Endothelial cell of umbilical vein (primary cell): ENCODE measurements around the gene PDLIM5. TPM values are rescaled to one million over a fixed set of nuclear protein-coding genes. Genes with fewer than 3 reads are reported as not detected.

Source experiments
- BruUV-seq: library from RNA; stranded (reverse); fragments of 400-500 nt; replicated peaks from 2 replicates; lab custom pipeline; 2021; lab: Mats Ljungman, UMichigan
- CTCF ChIA-PET: fragments of 300-600, 350-600 bp; sonication (Branson Sonifier 250); formaldehyde crosslinking; loops from one replicate; lab custom pipeline; 2021; ENCODE audit warnings: antibody characterized with exemption, inconsistent platforms; lab: Charles Lee
- POLR2A ChIA-PET: fragments of 300-600, 350-600 bp; sonication (Branson Sonifier 250); formaldehyde crosslinking; loops from one replicate; lab custom pipeline; 2021; ENCODE audit warnings: antibody characterized with exemption, inconsistent platforms; lab: Charles Lee
- DNase-seq: peaks from one replicate; pipeline ENCODE4 v3.0.0-alpha.2; 2011; ENCODE audit warnings: low read depth, low spot score
- FAIRE-seq: peaks from 2 replicates; lab custom pipeline; 2011; peaks lifted over from hg19 to GRCh38; lab: Jason Lieb, UNC
- H2AFZ ChIP-seq: 2 replicates; pipeline ENCODE4 v1.6.0; 2012; ENCODE audit warnings: low read depth, low read length, control low read depth, inconsistent platforms
- H3K27ac ChIP-seq: 2 replicates; pipeline ENCODE4 v1.5.1; 2011; ENCODE audit warnings: low read depth, mild to moderate bottlenecking, control low read depth, low read length, moderate library complexity; ENCODE audit not compliant: insufficient read depth
- H3K27me3 ChIP-seq, 2 experiments: 2 replicates each; pipeline versions ENCODE4 v1.6.0 to v1.6.1; 2011; ENCODE audit warnings: low read length in 2 of 2, mixed read lengths in 1 of 2; ENCODE audit not compliant: control insufficient read depth in 2 of 2, insufficient read depth in 2 of 2
- H3K36me3 ChIP-seq, 2 experiments: 2 replicates in 1 of 2; 3 replicates in 1 of 2; pipeline ENCODE4 v1.5.1; 2011; ENCODE audit warnings: low read length in 2 of 2, mild to moderate bottlenecking in 1 of 2, moderate library complexity in 1 of 2; ENCODE audit not compliant: control insufficient read depth in 2 of 2, insufficient read depth in 2 of 2; ENCODE audit errors: extremely low read depth in 1 of 2
- H3K4me1 ChIP-seq: 3 replicates; pipeline ENCODE4 v1.5.1; 2011; ENCODE audit warnings: mild to moderate bottlenecking, low read length; ENCODE audit not compliant: control insufficient read depth, insufficient read depth; ENCODE audit errors: extremely low read depth
- H3K4me2 ChIP-seq: 2 replicates; pipeline ENCODE4 v1.6.1; 2011; ENCODE audit warnings: low read length, control low read depth, mixed read lengths; ENCODE audit not compliant: insufficient read depth
- H3K4me3 ChIP-seq, 3 experiments: fragments of 200-600 bp in 1 of 3; sonication (generic), shearing (Covaris generic) in 1 of 3; replicated peaks in 1 of 3; 2 replicates each; pipeline ENCODE4 v1.5.1; 2011 to 2016; ENCODE audit warnings: control low read depth in 3 of 3, low read length in 3 of 3, mild to moderate bottlenecking in 2 of 3, inconsistent platforms in 1 of 3, low read depth in 1 of 3, moderate library complexity in 1 of 3; ENCODE audit not compliant: insufficient read depth in 1 of 3
- H3K79me2 ChIP-seq: 2 replicates; pipeline ENCODE4 v1.6.0; 2012; ENCODE audit warnings: low read length, inconsistent platforms; ENCODE audit not compliant: control insufficient read depth, insufficient read depth
- H3K9ac ChIP-seq: replicated peaks from 2 replicates; pipeline ENCODE3; 2011; ENCODE audit warnings: low read length, control low read depth; ENCODE audit not compliant: insufficient read depth; ENCODE audit errors: extremely low read depth
- H3K9me1 ChIP-seq: replicated peaks from 3 replicates; pipeline ENCODE4 v1.6.0; 2011; ENCODE audit warnings: mild to moderate bottlenecking, low read length; ENCODE audit not compliant: control insufficient read depth, insufficient read depth; ENCODE audit errors: extremely low read depth
- H3K9me3 ChIP-seq: replicated peaks from 2 replicates; pipeline ENCODE4 v1.5.1; 2012; ENCODE audit warnings: low read length, inconsistent platforms; ENCODE audit not compliant: control insufficient read depth, insufficient read depth
- H4K20me1 ChIP-seq: replicated peaks from 2 replicates; pipeline ENCODE3; 2011; ENCODE audit warnings: mild to moderate bottlenecking, low read length; ENCODE audit not compliant: control insufficient read depth, insufficient read depth; ENCODE audit errors: extremely low read depth
- CTCF ChIP-seq, 2 donors: IDR thresholded peaks; 1 replicate in 1 of 2; 2 replicates in 1 of 2; pipeline ENCODE4 v1.5.1; 2011; ENCODE audit warnings: low read length in 2 of 2, mild to moderate bottlenecking in 2 of 2, moderate library complexity in 2 of 2, control low read depth in 1 of 2, inconsistent platforms in 1 of 2, low read depth in 1 of 2; ENCODE audit not compliant: insufficient read depth in 1 of 2; ENCODE audit errors: extremely low read depth in 1 of 2
- EZH2 ChIP-seq: IDR thresholded peaks from 2 replicates; pipeline ENCODE4 v1.6.1; 2012; ENCODE audit warnings: borderline replicate concordance, low read depth, mild to moderate bottlenecking, moderate library complexity, low read length, inconsistent platforms; ENCODE audit not compliant: severe bottlenecking
- FOS ChIP-seq: IDR thresholded peaks from 2 replicates; pipeline ENCODE4 v1.6.1; 2011; ENCODE audit warnings: mild to moderate bottlenecking, low read length, moderate library complexity, borderline replicate concordance; ENCODE audit not compliant: insufficient read depth
- GATA2 ChIP-seq: IDR thresholded peaks from 2 replicates; pipeline ENCODE4 v1.7.0; 2011; ENCODE audit warnings: low read depth, mild to moderate bottlenecking, moderate library complexity, mixed read lengths, low read length; ENCODE audit not compliant: insufficient read length, insufficient read depth
- JUN ChIP-seq: IDR thresholded peaks from 2 replicates; pipeline ENCODE4 v1.6.1; 2011; ENCODE audit warnings: borderline replicate concordance, low read depth; ENCODE audit not compliant: insufficient read length, insufficient read depth
- MAX ChIP-seq: IDR thresholded peaks from 2 replicates; pipeline ENCODE4 v1.6.1; 2011; ENCODE audit not compliant: insufficient read depth, insufficient read length
- MYC ChIP-seq: IDR thresholded peaks from one replicate; pipeline ENCODE4 v1.6.1; 2011; ENCODE audit warnings: mild to moderate bottlenecking, low read depth, low read length
- POLR2A ChIP-seq: IDR thresholded peaks from 2 replicates; pipeline ENCODE4 v1.6.1; 2012; ENCODE audit warnings: low read depth, mild to moderate bottlenecking, control low read depth, low read length
- POLR2AphosphoS5 ChIP-seq: IDR thresholded peaks from 2 replicates; pipeline ENCODE4 v1.6.1; 2012; ENCODE audit warnings: low read depth, mild to moderate bottlenecking, control low read depth, low read length, moderate library complexity; ENCODE audit not compliant: insufficient read depth
- dilution Hi-C: fragments of 300-500 bp; cut with MboI; formaldehyde crosslinking; loops from one replicate; pipeline ENCODE4 v1.15.0; 2019; ENCODE audit warnings: low sequenced_read_pairs; ENCODE audit not compliant: extremely low pct_ligation_motif_present
- intact Hi-C: fragments of 100-400 bp; cut with micrococcal nuclease; formaldehyde crosslinking; loops from one replicate; pipeline ENCODE4 v1.10.0; 2022
- polyA plus RNA-seq, 4 experiments: library from polyadenylated mRNA; depleted of rRNA in 3 of 4; stranded (reverse) in 3 of 4; unstranded in 1 of 4; fragments of >200 nt; gene quantifications; 2 replicates each; pipeline versions ENCODE4 v1.2.1 to v1.2.3, GENCODE V29; 2011 to 2012; ENCODE audit warnings: missing spikeins in 1 of 4
- total RNA-seq: library from RNA; stranded (reverse); gene quantifications from 2 replicates; pipeline ENCODE4 v1.2.3, GENCODE V29; 2021

PDLIM5 gene
- total and polyA plus RNA-seq, 2 donors (not counting 3 experiments of a cell fraction or from before 2014, with no cell fraction given), result 243 to 310 TPM

- H3K27me3 ChIP-seq, result no peaks in the 10 kb centered on the region
- no peak overlapping the region for H3K4me2 ChIP-seq
- no peaks in the 10 kb centered on the region for H3K4me1 ChIP-seq
- H3K36me3 ChIP-seq, result peaks cover 10 to 16% of the 10 kb centered on the region in 2 experiments
- no peak overlapping the region for H3K4me3 ChIP-seq
- DNase-seq (no peak), FAIRE-seq (no peak)
- CTCF ChIA-PET, result interaction anchor here (1.0 kb wide), 1 partner anchor 208 kb away, joined by 4 read pairs; no protein-coding TSS in a partner anchor
- H4K20me1 ChIP-seq, result no peaks in the 10 kb centered on the region
- no peaks in the 10 kb centered on the region for H3K9me3 ChIP-seq
- intact Hi-C loops (no loop called here), dilution Hi-C loops (no loop called here)
- TF ChIP-seq JUN, result no peak
- TF ChIP-seq FOS, result no peak
- no peak for TF ChIP-seq POLR2A
- no peak for TF ChIP-seq EZH2
- no peak for TF ChIP-seq POLR2AphosphoS5
- TF ChIP-seq GATA2, result no peak
- TF ChIP-seq CTCF (IDR thresholded peaks at IDR 0.05; ENCODE audit: extremely low read depth in 1 of 2, insufficient read depth in 1 of 2, low read depth in 1 of 2, low read length in 2 of 2), result no peak
- TF ChIP-seq MAX, result no peak
- TF ChIP-seq MYC, result no peak
- POLR2A ChIA-PET, result no interaction called here
- peaks cover 14% of the 10 kb centered on the region for H3K79me2 ChIP-seq
- H3K9ac ChIP-seq, result no peak overlapping the region
- no peak overlapping the region for H3K27ac ChIP-seq
- H3K9me1 ChIP-seq, result no peaks in the 10 kb centered on the region
- no TSS peak for BruUV-seq
- H2AFZ ChIP-seq, result no peak overlapping the region
Observed at GRCh38 chr4:94615451-94615850, 163.7 kb downstream of the PDLIM5 start.
